Spleen (tissue), 11 donors: ENCODE measurements around the gene TSPAN14. TPM values are rescaled to one million over a fixed set of nuclear protein-coding genes. Genes with fewer than 3 reads are reported as not detected.

ENCODE experiments used
- DNase-seq: peaks from one replicate; pipeline ENCODE4 v3.0.0-alpha.2; 2020
- H3K27ac ChIP-seq, 8 donors: fragments of 200-600 bp; sonication (generic) in 7 of 8; 1 replicate in 4 of 8; 2 replicates in 4 of 8; pipeline versions ENCODE4 v1.5.0 to v1.8.0; 2016 to 2021; ENCODE audit warnings: inconsistent platforms in 4 of 8, mild to moderate bottlenecking in 4 of 8, moderate library complexity in 1 of 8
- H3K27me3 ChIP-seq, 7 donors: fragments of 200-600 bp; sonication (generic) in 6 of 7; replicated peaks in 1 of 7; 1 replicate in 4 of 7; 2 replicates in 3 of 7; pipeline versions ENCODE4 v1.5.0 to v1.8.0; 2016 to 2021; ENCODE audit warnings: inconsistent platforms in 3 of 7, mild to moderate bottlenecking in 1 of 7
- H3K36me3 ChIP-seq, 6 donors: fragments of 200-600 bp; sonication (generic) in 5 of 6; 1 replicate in 4 of 6; 2 replicates in 2 of 6; pipeline versions ENCODE4 v1.5.0 to v1.8.0; 2016 to 2021; ENCODE audit warnings: inconsistent platforms in 2 of 6
- H3K4me1 ChIP-seq, 6 donors: fragments of 200-600 bp; sonication (generic) in 5 of 6; 1 replicate in 3 of 6; 2 replicates in 3 of 6; pipeline versions ENCODE4 v1.5.0 to v1.8.0; 2016 to 2021; ENCODE audit warnings: inconsistent platforms in 3 of 6
- H3K4me3 ChIP-seq, 8 donors: fragments of 200-600 bp; sonication (generic) in 7 of 8; 1 replicate in 4 of 8; 2 replicates in 4 of 8; pipeline versions ENCODE4 v1.5.0 to v1.8.0; 2016 to 2021; ENCODE audit warnings: inconsistent platforms in 4 of 8, mild to moderate bottlenecking in 4 of 8, moderate library complexity in 2 of 8
- H3K9me3 ChIP-seq, 8 donors: fragments of 200-600 bp; sonication (generic) in 7 of 8; 1 replicate in 4 of 8; 2 replicates in 4 of 8; pipeline versions ENCODE4 v1.5.0 to v1.8.0; 2016 to 2021; ENCODE audit warnings: inconsistent platforms in 4 of 8
- POLR2A ChIP-seq, 3 donors: fragments of 450-650 bp; IDR thresholded peaks; one replicate each; pipeline ENCODE4 v1.5.1; 2017; ENCODE audit warnings: antibody characterized with exemption in 3 of 3, mild to moderate bottlenecking in 1 of 3
- POLR2AphosphoS5 ChIP-seq, 3 donors: sonication (generic); formaldehyde crosslinking; IDR thresholded peaks; one replicate each; pipeline ENCODE4 v1.5.1; 2017; ENCODE audit warnings: antibody characterized with exemption in 3 of 3
- WGBS, 5 donors: extraction: QIAGEN DNeasy Blood & Tissue Kit in 3 of 5; methylation state at CpG; one replicate each; pipeline versions ENCODE4 v1.1.5 to v1.1.7; 2013 to 2018; 5-methylcytosine and 5-hydroxymethylcytosine counted together
- intact Hi-C: fragments of 100-400 bp; cut with DNase I; formaldehyde crosslinking; loops from one replicate; pipeline ENCODE4 v1.15.0; 2023; ENCODE audit warnings: low total_unique reads
- polyA plus RNA-seq, 3 donors: library from polyadenylated mRNA; stranded (reverse); fragments of 200-250 nt; gene quantifications; one replicate each; pipeline ENCODE4 v1.2.1, GENCODE V29; 2013
- total RNA-seq, 7 donors: library from RNA; depleted of rRNA in 3 of 7; stranded (reverse); fragments of >200 nt in 3 of 7; fragmentation: NEBNext Ultra II Directional in 4 of 7; extraction: Animal tissue kit (Norgen Biotek cat#: 25700) in 4 of 7; gene quantifications; one replicate each; pipeline versions ENCODE4 v1.1.0 to v1.2.1, GENCODE V29; 2016 to 2021
- TF ChIP-seq, protein P1 (sequence below), 11 experiments: fragments of 200-600 bp in 7 of 11; fragments of 450-650 bp in 4 of 11; sonication (generic) in 4 of 11; IDR thresholded peaks in 8 of 11; conservative IDR thresholded peaks in 3 of 11; 1 replicate in 7 of 11; 2 replicates in 4 of 11; pipeline versions ENCODE4 v1.4.0 to v1.8.0; 2016 to 2021; ENCODE audit warnings: antibody characterized with exemption in 11 of 11, inconsistent platforms in 4 of 11, mild to moderate bottlenecking in 1 of 11
- donor health status: healthy with polysubstance abuse.
- donor health status: DM: no; HTN: no; CAD: no; lungs with moderate emphysema.
- donor health status: DM: no; HTN: no; CAD: no.
- donor health status: Bipolar disorder and iron deficiency.
- donor health status: healthy.
- donor health status: DM: no; HTN: no; CAD: no.
- donor health status: DM: yes; HTN: yes; CAD: no.

Gene TSPAN14
- total and polyA plus RNA-seq, 10 donors, result 13.3 to 172 (median 108) TPM

GRCh38 chr10:80504158-80504811 lies 50.2 kb downstream of the TSPAN14 start:
- intact Hi-C loops, result loop anchor here (5.0 to 10.0 kb wide), 3 partner anchors 42 to 119 kb away; no protein-coding TSS in a partner anchor
- DNase-seq, result peak; percentile 73
- Histone ChIP-seq H3K9me3 (no peaks in the 10 kb centered on the region), H3K36me3 (peaks cover 0 to 50% (median 18%) of the 10 kb centered on the region in 6 donors), H3K4me1 (peaks cover 59 to 100% (median 86%) of the 10 kb centered on the region in 6 donors), H3K27me3 (no peaks in the 10 kb centered on the region), H3K4me3 (peak overlapping the region in 1 of 8 donors; percentile 29), H3K27ac (peak overlapping the region; percentile 24 to 96 (median 84))
- TF ChIP-seq POLR2AphosphoS5 (IDR thresholded peaks at IDR 0.05) (peak in 2 of 3 donors; percentile 24 to 44), POLR2A (IDR thresholded peaks at IDR 0.05) (no peak)
- TF ChIP-seq, protein P1, sequence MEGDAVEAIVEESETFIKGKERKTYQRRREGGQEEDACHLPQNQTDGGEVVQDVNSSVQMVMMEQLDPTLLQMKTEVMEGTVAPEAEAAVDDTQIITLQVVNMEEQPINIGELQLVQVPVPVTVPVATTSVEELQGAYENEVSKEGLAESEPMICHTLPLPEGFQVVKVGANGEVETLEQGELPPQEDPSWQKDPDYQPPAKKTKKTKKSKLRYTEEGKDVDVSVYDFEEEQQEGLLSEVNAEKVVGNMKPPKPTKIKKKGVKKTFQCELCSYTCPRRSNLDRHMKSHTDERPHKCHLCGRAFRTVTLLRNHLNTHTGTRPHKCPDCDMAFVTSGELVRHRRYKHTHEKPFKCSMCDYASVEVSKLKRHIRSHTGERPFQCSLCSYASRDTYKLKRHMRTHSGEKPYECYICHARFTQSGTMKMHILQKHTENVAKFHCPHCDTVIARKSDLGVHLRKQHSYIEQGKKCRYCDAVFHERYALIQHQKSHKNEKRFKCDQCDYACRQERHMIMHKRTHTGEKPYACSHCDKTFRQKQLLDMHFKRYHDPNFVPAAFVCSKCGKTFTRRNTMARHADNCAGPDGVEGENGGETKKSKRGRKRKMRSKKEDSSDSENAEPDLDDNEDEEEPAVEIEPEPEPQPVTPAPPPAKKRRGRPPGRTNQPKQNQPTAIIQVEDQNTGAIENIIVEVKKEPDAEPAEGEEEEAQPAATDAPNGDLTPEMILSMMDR (IDR thresholded peaks at IDR 0.05 in 8 of 11, conservative IDR thresholded peaks at IDR 0.05 in 3 of 11), result no peak
- WGBS, 5 donors, result 44 to 56% (median 48%) methylated on average over 7 of the region's 7 CpGs

DNA sequence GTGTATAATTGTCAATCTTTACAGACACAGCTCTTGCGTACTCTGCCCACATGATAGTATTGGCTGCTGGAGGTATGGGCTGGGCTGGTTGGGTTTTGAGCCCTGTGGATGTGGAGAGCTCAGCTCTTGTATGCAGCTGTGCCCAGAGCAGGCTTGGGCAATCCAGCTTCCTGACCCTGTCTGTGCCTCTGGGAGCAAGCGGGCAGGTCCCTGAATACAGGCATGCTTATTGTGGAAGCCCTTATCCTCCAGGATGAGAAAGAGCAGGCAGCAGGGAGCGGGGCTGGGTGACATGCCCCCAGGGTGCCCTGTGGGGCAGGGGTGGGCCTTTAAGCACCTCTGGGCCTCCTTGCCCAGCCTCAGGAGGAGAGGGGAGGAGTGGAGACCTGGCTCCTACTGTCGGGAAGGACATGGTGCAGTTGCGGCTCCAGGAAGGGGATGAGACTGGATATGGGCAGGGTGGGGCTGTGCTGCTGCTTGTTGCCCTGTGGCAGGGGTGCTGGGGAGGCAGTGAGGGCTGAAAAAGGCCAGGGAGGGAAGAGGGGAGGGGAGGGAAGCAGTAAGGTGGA lies 50.9 kb downstream of the TSPAN14 start:
- Histone ChIP-seq H3K36me3 (peaks cover 0 to 57% (median 25%) of the 10 kb centered on the region in 6 donors), H3K4me3 (peak overlapping the region in 1 of 8 donors; percentile 29), H3K9me3 (no peaks in the 10 kb centered on the region), H3K4me1 (peaks cover 52 to 100% (median 86%) of the 10 kb centered on the region in 6 donors), H3K27me3 (no peaks in the 10 kb centered on the region), H3K27ac (peak overlapping the region in 7 of 8 donors; percentile 61 to 96 (median 91))
- TF ChIP-seq POLR2AphosphoS5 (IDR thresholded peaks at IDR 0.05) (peak in 1 of 3 donors; percentile 65), POLR2A (IDR thresholded peaks at IDR 0.05) (no peak)
- TF ChIP-seq, protein P1 (IDR thresholded peaks at IDR 0.05 in 8 of 11, conservative IDR thresholded peaks at IDR 0.05 in 3 of 11), result no peak
- peak; percentile 78 for DNase-seq
- intact Hi-C loops, result loop anchor here (5.0 to 10.0 kb wide), 3 partner anchors 43 to 120 kb away; no protein-coding TSS in a partner anchor
- WGBS, 5 donors, result 59 to 85% (median 78%) methylated on average over 5 of the region's 5 CpGs

DNA sequence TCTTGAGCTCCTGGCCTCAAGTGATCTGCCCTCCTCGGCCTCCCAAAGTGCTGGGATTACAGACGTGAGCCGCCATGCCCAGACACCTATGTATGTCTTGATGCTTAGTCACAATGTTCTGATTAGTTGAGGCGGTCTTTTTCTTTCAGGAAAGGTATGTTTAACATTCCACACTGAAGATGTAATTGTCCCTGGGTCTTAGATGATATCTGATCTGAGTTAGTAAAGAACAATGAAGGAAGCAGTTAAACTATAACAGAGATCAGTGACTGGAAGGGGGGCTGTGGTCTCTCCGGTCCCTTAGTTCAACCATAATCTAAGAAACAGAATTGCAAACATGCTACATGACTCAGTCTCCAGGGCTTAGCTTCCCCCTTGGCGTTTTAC lies 52.1 kb downstream of the TSPAN14 start:
- 88 to 92% (median 91%) methylated on average over 6 of the region's 6 CpGs for WGBS, 5 donors
- no peak overlapping the region for H3K4me3 ChIP-seq
- no peaks in the 10 kb centered on the region for H3K27me3 ChIP-seq
- H3K9me3 ChIP-seq, result no peaks in the 10 kb centered on the region
- peaks cover 0 to 69% (median 32%) of the 10 kb centered on the region in 6 donors for H3K36me3 ChIP-seq
- peaks cover 42 to 100% (median 84%) of the 10 kb centered on the region in 6 donors for H3K4me1 ChIP-seq
- DNase-seq, result no peak
- peak overlapping the region in 3 of 8 donors; percentile 95 to 96 (median 95) for H3K27ac ChIP-seq
- no peak for TF ChIP-seq POLR2AphosphoS5 (IDR thresholded peaks at IDR 0.05)
- TF ChIP-seq, protein P1 (IDR thresholded peaks at IDR 0.05 in 8 of 11, conservative IDR thresholded peaks at IDR 0.05 in 3 of 11), result no peak
- TF ChIP-seq POLR2A (IDR thresholded peaks at IDR 0.05), result no peak
- intact Hi-C loops, result loop anchor here (10.0 kb wide), 1 partner anchor 121 kb away; no protein-coding TSS in a partner anchor
